Endothelial cell of umbilical vein (primary cell): Measurements from ENCODE around the gene CAP2. TPM values are rescaled to one million over a fixed set of nuclear protein-coding genes. Genes with fewer than 3 reads are reported as not detected.

ENCODE experiments used
- BruUV-seq: library from RNA; stranded (reverse); fragments of 400-500 nt; replicated peaks from 2 replicates; lab custom pipeline; 2021; lab: Mats Ljungman, UMichigan
- CTCF ChIA-PET: fragments of 300-600, 350-600 bp; sonication (Branson Sonifier 250); formaldehyde crosslinking; loops from one replicate; lab custom pipeline; 2021; ENCODE audit warnings: antibody characterized with exemption, inconsistent platforms; lab: Charles Lee
- POLR2A ChIA-PET: fragments of 300-600, 350-600 bp; sonication (Branson Sonifier 250); formaldehyde crosslinking; loops from one replicate; lab custom pipeline; 2021; ENCODE audit warnings: antibody characterized with exemption, inconsistent platforms; lab: Charles Lee
- DNase-seq: peaks from one replicate; pipeline ENCODE4 v3.0.0-alpha.2; 2011; ENCODE audit warnings: low read depth, low spot score
- FAIRE-seq: peaks from 2 replicates; lab custom pipeline; 2011; peaks lifted over from hg19 to GRCh38; lab: Jason Lieb, UNC
- H2AFZ ChIP-seq: 2 replicates; pipeline ENCODE4 v1.6.0; 2012; ENCODE audit warnings: low read depth, low read length, control low read depth, inconsistent platforms
- H3K27ac ChIP-seq: 2 replicates; pipeline ENCODE4 v1.5.1; 2011; ENCODE audit warnings: low read depth, mild to moderate bottlenecking, control low read depth, low read length, moderate library complexity; ENCODE audit not compliant: insufficient read depth
- H3K27me3 ChIP-seq, 2 experiments: 2 replicates each; pipeline versions ENCODE4 v1.6.0 to v1.6.1; 2011; ENCODE audit warnings: low read length in 2 of 2, mixed read lengths in 1 of 2; ENCODE audit not compliant: control insufficient read depth in 2 of 2, insufficient read depth in 2 of 2
- H3K36me3 ChIP-seq, 2 experiments: 2 replicates in 1 of 2; 3 replicates in 1 of 2; pipeline ENCODE4 v1.5.1; 2011; ENCODE audit warnings: low read length in 2 of 2, mild to moderate bottlenecking in 1 of 2, moderate library complexity in 1 of 2; ENCODE audit not compliant: control insufficient read depth in 2 of 2, insufficient read depth in 2 of 2; ENCODE audit errors: extremely low read depth in 1 of 2
- H3K4me1 ChIP-seq: 3 replicates; pipeline ENCODE4 v1.5.1; 2011; ENCODE audit warnings: mild to moderate bottlenecking, low read length; ENCODE audit not compliant: control insufficient read depth, insufficient read depth; ENCODE audit errors: extremely low read depth
- H3K4me2 ChIP-seq: 2 replicates; pipeline ENCODE4 v1.6.1; 2011; ENCODE audit warnings: low read length, control low read depth, mixed read lengths; ENCODE audit not compliant: insufficient read depth
- H3K4me3 ChIP-seq, 3 experiments: fragments of 200-600 bp in 1 of 3; sonication (generic), shearing (Covaris generic) in 1 of 3; replicated peaks in 1 of 3; 2 replicates each; pipeline ENCODE4 v1.5.1; 2011 to 2016; ENCODE audit warnings: control low read depth in 3 of 3, low read length in 3 of 3, mild to moderate bottlenecking in 2 of 3, inconsistent platforms in 1 of 3, low read depth in 1 of 3, moderate library complexity in 1 of 3; ENCODE audit not compliant: insufficient read depth in 1 of 3
- H3K79me2 ChIP-seq: 2 replicates; pipeline ENCODE4 v1.6.0; 2012; ENCODE audit warnings: low read length, inconsistent platforms; ENCODE audit not compliant: control insufficient read depth, insufficient read depth
- H3K9ac ChIP-seq: replicated peaks from 2 replicates; pipeline ENCODE3; 2011; ENCODE audit warnings: low read length, control low read depth; ENCODE audit not compliant: insufficient read depth; ENCODE audit errors: extremely low read depth
- H3K9me1 ChIP-seq: replicated peaks from 3 replicates; pipeline ENCODE4 v1.6.0; 2011; ENCODE audit warnings: mild to moderate bottlenecking, low read length; ENCODE audit not compliant: control insufficient read depth, insufficient read depth; ENCODE audit errors: extremely low read depth
- H3K9me3 ChIP-seq: replicated peaks from 2 replicates; pipeline ENCODE4 v1.5.1; 2012; ENCODE audit warnings: low read length, inconsistent platforms; ENCODE audit not compliant: control insufficient read depth, insufficient read depth
- H4K20me1 ChIP-seq: replicated peaks from 2 replicates; pipeline ENCODE3; 2011; ENCODE audit warnings: mild to moderate bottlenecking, low read length; ENCODE audit not compliant: control insufficient read depth, insufficient read depth; ENCODE audit errors: extremely low read depth
- CTCF ChIP-seq, 2 donors: IDR thresholded peaks; 1 replicate in 1 of 2; 2 replicates in 1 of 2; pipeline ENCODE4 v1.5.1; 2011; ENCODE audit warnings: low read length in 2 of 2, mild to moderate bottlenecking in 2 of 2, moderate library complexity in 2 of 2, control low read depth in 1 of 2, inconsistent platforms in 1 of 2, low read depth in 1 of 2; ENCODE audit not compliant: insufficient read depth in 1 of 2; ENCODE audit errors: extremely low read depth in 1 of 2
- EZH2 ChIP-seq: IDR thresholded peaks from 2 replicates; pipeline ENCODE4 v1.6.1; 2012; ENCODE audit warnings: borderline replicate concordance, low read depth, mild to moderate bottlenecking, moderate library complexity, low read length, inconsistent platforms; ENCODE audit not compliant: severe bottlenecking
- FOS ChIP-seq: IDR thresholded peaks from 2 replicates; pipeline ENCODE4 v1.6.1; 2011; ENCODE audit warnings: mild to moderate bottlenecking, low read length, moderate library complexity, borderline replicate concordance; ENCODE audit not compliant: insufficient read depth
- GATA2 ChIP-seq: IDR thresholded peaks from 2 replicates; pipeline ENCODE4 v1.7.0; 2011; ENCODE audit warnings: low read depth, mild to moderate bottlenecking, moderate library complexity, mixed read lengths, low read length; ENCODE audit not compliant: insufficient read length, insufficient read depth
- JUN ChIP-seq: IDR thresholded peaks from 2 replicates; pipeline ENCODE4 v1.6.1; 2011; ENCODE audit warnings: borderline replicate concordance, low read depth; ENCODE audit not compliant: insufficient read length, insufficient read depth
- MAX ChIP-seq: IDR thresholded peaks from 2 replicates; pipeline ENCODE4 v1.6.1; 2011; ENCODE audit not compliant: insufficient read depth, insufficient read length
- MYC ChIP-seq: IDR thresholded peaks from one replicate; pipeline ENCODE4 v1.6.1; 2011; ENCODE audit warnings: mild to moderate bottlenecking, low read depth, low read length
- POLR2A ChIP-seq: IDR thresholded peaks from 2 replicates; pipeline ENCODE4 v1.6.1; 2012; ENCODE audit warnings: low read depth, mild to moderate bottlenecking, control low read depth, low read length
- POLR2AphosphoS5 ChIP-seq: IDR thresholded peaks from 2 replicates; pipeline ENCODE4 v1.6.1; 2012; ENCODE audit warnings: low read depth, mild to moderate bottlenecking, control low read depth, low read length, moderate library complexity; ENCODE audit not compliant: insufficient read depth
- dilution Hi-C: fragments of 300-500 bp; cut with MboI; formaldehyde crosslinking; loops from one replicate; pipeline ENCODE4 v1.15.0; 2019; ENCODE audit warnings: low sequenced_read_pairs; ENCODE audit not compliant: extremely low pct_ligation_motif_present
- intact Hi-C: fragments of 100-400 bp; cut with micrococcal nuclease; formaldehyde crosslinking; loops from one replicate; pipeline ENCODE4 v1.10.0; 2022
- polyA plus RNA-seq, 4 experiments: library from polyadenylated mRNA; depleted of rRNA in 3 of 4; stranded (reverse) in 3 of 4; unstranded in 1 of 4; fragments of >200 nt; gene quantifications; 2 replicates each; pipeline versions ENCODE4 v1.2.1 to v1.2.3, GENCODE V29; 2011 to 2012; ENCODE audit warnings: missing spikeins in 1 of 4
- total RNA-seq: library from RNA; stranded (reverse); gene quantifications from 2 replicates; pipeline ENCODE4 v1.2.3, GENCODE V29; 2021

Gene CAP2
- total and polyA plus RNA-seq, 2 donors (not counting 3 experiments of a cell fraction or from before 2014, with no cell fraction given) = 12.2 to 21.3 TPM

- intact Hi-C loops (no loop called here), dilution Hi-C loops (no loop called here)
- H3K4me3 ChIP-seq = no peak overlapping the region
- H3K4me1 ChIP-seq = no peaks in the 10 kb centered on the region
- ChIA-PET POLR2A (no interaction called here), CTCF (no interaction called here)
- no peaks in the 10 kb centered on the region for H3K36me3 ChIP-seq
- TF ChIP-seq MYC = no peak
- H3K27ac ChIP-seq = no peak overlapping the region
- BruUV-seq = no TSS peak
- no peak overlapping the region for H3K4me2 ChIP-seq
- no peaks in the 10 kb centered on the region for H3K9me1 ChIP-seq
- H2AFZ ChIP-seq = no peak overlapping the region
- no peak overlapping the region for H3K9ac ChIP-seq
- no peaks in the 10 kb centered on the region for H4K20me1 ChIP-seq
- no peaks in the 10 kb centered on the region for H3K79me2 ChIP-seq
- FAIRE-seq (no peak), DNase-seq (no peak)
- no peaks in the 10 kb centered on the region for H3K9me3 ChIP-seq
- H3K27me3 ChIP-seq = no peaks in the 10 kb centered on the region
These were observed 90.9 kb downstream of the CAP2 start for GRCh38 chr6:17484201-17484849.

GRCh38 chr6:17485181-17485580 lies 91.8 kb downstream of the CAP2 start:
- TF ChIP-seq GATA2 = no peak
- TF ChIP-seq EZH2 = no peak
- TF ChIP-seq JUN = no peak
- TF ChIP-seq MAX = no peak
- TF ChIP-seq CTCF (IDR thresholded peaks at IDR 0.05; ENCODE audit: extremely low read depth in 1 of 2, insufficient read depth in 1 of 2, low read depth in 1 of 2, low read length in 2 of 2) = no peak
- TF ChIP-seq POLR2A = no peak
- no peak for TF ChIP-seq POLR2AphosphoS5
- no peak for TF ChIP-seq FOS
- TF ChIP-seq MYC = no peak
- no peak overlapping the region for H3K9ac ChIP-seq
- no peak for DNase-seq
- no peaks in the 10 kb centered on the region for H3K79me2 ChIP-seq
- no peak overlapping the region for H3K27ac ChIP-seq
- no peak overlapping the region for H3K4me3 ChIP-seq
- no peak overlapping the region for H3K4me2 ChIP-seq
- FAIRE-seq = no peak
- ChIA-PET POLR2A (no interaction called here), CTCF (no interaction called here)
- intact Hi-C loops = no loop called here
- peaks cover 1% of the 10 kb centered on the region for H3K4me1 ChIP-seq
- no peaks in the 10 kb centered on the region for H3K9me3 ChIP-seq
- no peaks in the 10 kb centered on the region for H3K9me1 ChIP-seq
- no TSS peak for BruUV-seq
- H3K27me3 ChIP-seq = no peaks in the 10 kb centered on the region
- H2AFZ ChIP-seq = no peak overlapping the region
- no peaks in the 10 kb centered on the region for H4K20me1 ChIP-seq
- dilution Hi-C loops = no loop called here
- no peaks in the 10 kb centered on the region for H3K36me3 ChIP-seq
